GM10248 (cell line): ENCODE results near the gene PGAP2.
"Not testable (repeated sequence)": the region's sequence is repeated elsewhere in the genome, so short reads cannot be mapped to it uniquely, and the experiment has no call there.

Source experiments
- CTCF ChIA-PET: fragments of 300-600 bp; sonication (Branson Sonifier 250); formaldehyde crosslinking; extraction: SDS; loops from one replicate; lab custom pipeline; 2021; ENCODE audit warnings: antibody characterized with exemption; lab: Yijun Ruan, JAX
- POLR2A ChIA-PET: fragments of 350-650 bp; sonication (Branson Sonifier 250); formaldehyde crosslinking; extraction: SDS; loops from one replicate; lab custom pipeline; 2020; ENCODE audit warnings: antibody characterized with exemption; lab: Yijun Ruan, JAX
- DNase-seq: peaks from one replicate; pipeline ENCODE4 v3.0.0; 2012; ENCODE audit errors: extremely low spot score
- TF ChIP-seq, protein P1 (sequence below): IDR thresholded peaks from 2 replicates; pipeline ENCODE4 v1.5.1; 2012; ENCODE audit warnings: mild to moderate bottlenecking, low read depth; ENCODE audit errors: extremely low read depth, missing control alignments, control extremely low read depth

Gene PGAP2

DNA sequence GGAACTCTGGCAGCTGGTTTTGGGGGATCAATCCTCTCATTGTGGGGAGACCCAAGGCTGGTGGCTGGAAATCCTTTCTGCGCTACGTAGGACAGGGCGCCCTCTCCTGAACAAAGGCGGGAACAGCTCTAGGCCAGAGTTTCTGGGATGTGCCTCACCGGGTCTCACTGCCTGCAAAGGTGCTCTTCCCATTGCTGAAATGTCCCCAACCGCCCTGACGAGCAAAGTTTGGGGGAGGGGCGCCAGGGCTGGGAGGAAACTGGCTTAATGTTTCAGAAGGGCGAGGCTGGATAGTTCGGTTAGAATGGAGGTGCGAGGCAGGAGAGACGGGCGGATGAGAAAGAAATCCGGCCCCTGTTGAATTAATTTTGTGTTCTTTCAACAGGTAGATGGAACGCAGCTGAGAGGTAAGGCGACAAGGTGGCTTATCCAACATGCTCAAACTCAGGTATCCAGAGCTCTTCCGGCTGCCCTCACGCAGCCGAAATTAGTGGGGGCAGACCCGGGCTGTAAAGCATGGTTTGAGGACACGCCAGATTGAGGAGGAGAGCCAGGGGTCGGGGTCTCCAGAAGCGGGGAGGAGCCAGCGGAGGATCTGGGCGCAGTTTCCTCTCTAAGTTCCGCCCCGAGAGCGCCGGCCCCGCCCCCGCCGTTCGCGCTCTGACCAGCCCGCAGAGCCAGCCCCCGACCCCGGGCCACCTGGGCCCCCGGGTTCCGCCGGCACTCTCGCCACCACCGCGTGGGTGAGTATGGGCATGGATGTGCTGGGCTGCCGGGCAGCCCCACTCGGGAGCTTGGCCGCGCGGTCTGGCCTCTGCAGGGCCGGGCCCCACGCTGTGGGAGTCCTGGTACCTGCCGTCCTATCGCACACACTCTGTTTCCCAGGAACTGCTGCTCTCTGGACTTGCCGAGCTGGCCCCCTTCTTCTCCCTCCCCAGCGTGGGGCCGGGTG is at the start of gene PGAP2:
PGAP2 (plus strand) TSS at position 652 of the 952 bp plus-strand sequence. CDS start 2,700 bp downstream, outside the sequence.
- TF ChIP-seq, protein P1, sequence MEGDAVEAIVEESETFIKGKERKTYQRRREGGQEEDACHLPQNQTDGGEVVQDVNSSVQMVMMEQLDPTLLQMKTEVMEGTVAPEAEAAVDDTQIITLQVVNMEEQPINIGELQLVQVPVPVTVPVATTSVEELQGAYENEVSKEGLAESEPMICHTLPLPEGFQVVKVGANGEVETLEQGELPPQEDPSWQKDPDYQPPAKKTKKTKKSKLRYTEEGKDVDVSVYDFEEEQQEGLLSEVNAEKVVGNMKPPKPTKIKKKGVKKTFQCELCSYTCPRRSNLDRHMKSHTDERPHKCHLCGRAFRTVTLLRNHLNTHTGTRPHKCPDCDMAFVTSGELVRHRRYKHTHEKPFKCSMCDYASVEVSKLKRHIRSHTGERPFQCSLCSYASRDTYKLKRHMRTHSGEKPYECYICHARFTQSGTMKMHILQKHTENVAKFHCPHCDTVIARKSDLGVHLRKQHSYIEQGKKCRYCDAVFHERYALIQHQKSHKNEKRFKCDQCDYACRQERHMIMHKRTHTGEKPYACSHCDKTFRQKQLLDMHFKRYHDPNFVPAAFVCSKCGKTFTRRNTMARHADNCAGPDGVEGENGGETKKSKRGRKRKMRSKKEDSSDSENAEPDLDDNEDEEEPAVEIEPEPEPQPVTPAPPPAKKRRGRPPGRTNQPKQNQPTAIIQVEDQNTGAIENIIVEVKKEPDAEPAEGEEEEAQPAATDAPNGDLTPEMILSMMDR, result peak; percentile 72
- POLR2A ChIA-PET, result interaction anchor here (0.8 to 1.1 kb wide), 3 partner anchors 10 to 12 kb away, joined by 3 to 5 read pairs (median 3); partner anchors contain the start of gene NUP98
- DNase-seq, result peak; percentile 80
- CTCF ChIA-PET, result interaction anchor here (0.6 to 5.2 kb wide), 45 partner anchors 8 to 290 kb away, joined by 3 to 47 read pairs (median 4); partner anchors contain the start of genes NUP98, RHOG and STIM1

DNA sequence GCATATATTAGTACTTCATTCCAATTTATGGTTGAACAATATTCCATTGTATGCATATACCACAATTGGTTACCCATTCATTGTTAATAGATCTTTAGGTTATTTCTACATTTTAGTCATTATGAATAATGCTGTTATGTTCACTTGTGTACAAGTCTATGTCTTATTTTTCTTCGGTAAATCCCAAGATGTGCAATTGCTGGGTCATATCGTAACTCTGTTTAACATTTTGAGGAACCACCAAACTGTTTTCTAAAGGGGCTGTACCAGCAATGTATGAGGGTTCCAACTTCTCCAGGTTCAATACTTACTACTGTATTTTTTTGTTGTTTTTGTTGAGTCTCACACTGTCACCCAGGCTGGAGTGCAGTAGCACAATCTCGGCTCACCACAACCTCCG is 44.1 kb upstream of the PGAP2 start:
- TF ChIP-seq, protein P1, result no peak
- POLR2A ChIA-PET, result no interaction called here
- CTCF ChIA-PET, result no interaction called here
- no peak for DNase-seq

DNA sequence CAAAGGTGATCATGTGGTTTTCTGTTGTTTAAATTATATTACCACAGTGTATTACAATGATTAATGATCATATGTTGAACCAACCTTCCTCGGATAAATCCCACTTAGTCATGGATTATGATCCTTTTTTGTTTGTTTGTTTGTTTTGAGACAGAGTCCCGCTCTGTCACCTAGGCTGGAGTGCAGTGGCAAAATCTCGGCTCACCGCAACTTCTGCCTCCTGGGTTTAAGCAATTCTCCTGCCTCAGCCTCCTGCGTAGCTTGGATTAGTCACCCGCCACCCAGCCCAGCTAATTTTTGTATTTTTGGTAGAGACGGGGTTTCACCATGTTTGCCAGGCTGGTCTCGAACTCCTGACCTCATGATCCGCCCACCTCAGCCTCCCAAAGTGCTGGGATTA is 41.5 kb upstream of the PGAP2 start:
- CTCF ChIA-PET, result interaction anchor here (1.6 kb wide), 1 partner anchor 306 kb away, joined by 6 read pairs; no protein-coding TSS in a partner anchor
- POLR2A ChIA-PET, DNase-seq: not testable (repeated sequence)

DNA sequence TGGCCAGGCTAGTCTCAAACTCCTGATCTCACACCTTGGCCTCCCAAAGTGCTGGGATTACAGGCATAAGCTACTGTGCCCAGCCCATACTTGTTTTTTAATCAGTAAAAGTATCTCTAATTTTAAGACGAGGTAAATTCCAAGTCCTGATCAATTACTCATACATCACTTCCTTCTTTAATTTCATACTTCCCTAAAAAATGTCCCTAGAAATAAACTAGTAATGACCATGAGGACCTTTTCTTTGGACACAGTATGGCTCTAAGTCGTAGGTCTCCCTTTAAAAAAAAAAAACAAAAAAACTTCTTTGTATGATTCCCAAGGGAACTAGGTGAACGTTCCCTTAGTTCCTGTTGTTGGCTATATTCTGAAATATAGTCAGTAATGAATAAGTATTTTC is 40.8 kb upstream of the PGAP2 start:
- POLR2A ChIA-PET, result no interaction called here
- DNase-seq, result no peak
- TF ChIP-seq, protein P1, result no peak
- CTCF ChIA-PET, result interaction anchor here (1.2 kb wide), 1 partner anchor 88 kb away, joined by 3 read pairs; the partner anchor contains the start of gene STIM1

DNA sequence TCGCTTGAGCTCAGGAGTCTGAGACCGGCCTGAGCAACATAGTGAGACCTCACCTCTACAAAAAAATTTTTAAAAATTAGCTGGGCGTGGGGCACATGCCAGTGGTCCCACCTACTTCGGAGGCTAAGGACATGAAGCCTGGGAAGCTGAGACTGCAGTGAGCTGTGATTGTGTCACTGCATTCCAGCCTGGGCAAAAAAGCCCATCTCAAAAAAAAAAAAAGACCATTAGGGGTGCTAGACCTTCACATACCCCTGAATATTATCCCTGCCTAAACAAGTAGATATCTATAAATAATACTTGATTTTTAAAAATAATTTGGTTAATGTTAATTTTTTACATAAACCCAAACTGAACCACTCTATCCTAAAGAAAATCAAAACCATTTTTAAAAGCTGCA is 35.2 kb upstream of the PGAP2 start:
- TF ChIP-seq, protein P1, result no peak
- ChIA-PET POLR2A (interaction anchor here (0.6 to 0.7 kb wide), 2 partner anchors 15 to 62 kb away, joined by 3 to 4 read pairs; no protein-coding TSS in a partner anchor), CTCF (interaction anchor here (1.5 to 3.7 kb wide), 2 partner anchors 35 to 300 kb away, joined by 6 to 12 read pairs; partner anchors contain the start of gene PGAP2)
- no peak for DNase-seq

DNA sequence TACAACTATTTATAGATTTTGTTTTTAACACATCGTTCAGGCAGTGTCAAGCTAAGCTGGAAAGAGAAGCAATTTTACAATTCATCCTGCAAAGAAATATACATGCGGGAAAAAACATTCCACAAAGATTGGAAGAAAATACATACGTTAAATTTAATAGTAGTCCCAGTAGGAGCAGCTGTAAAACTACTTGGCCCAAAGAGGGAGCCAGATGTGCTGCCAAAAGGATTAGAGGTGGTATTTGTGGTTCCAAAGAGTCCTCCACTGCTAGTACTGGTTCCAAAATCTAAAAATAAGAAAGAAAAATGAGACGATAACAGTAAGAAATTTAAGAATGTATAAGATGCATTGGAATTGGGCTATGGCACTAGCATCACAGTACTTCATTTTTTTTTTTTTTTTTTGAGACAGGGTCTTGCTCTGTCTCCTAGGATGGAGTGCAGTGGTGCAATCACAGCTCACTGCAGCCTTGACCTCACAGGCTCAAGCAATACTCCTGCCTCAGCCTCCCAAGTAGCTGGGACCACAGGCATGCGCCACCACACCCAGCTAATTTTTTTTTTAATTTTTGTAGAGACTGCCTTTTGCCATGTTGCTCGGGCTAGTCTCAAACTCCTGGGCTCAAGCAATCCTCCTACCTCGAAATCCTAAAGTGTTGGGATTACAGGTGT is 32.5 kb upstream of the PGAP2 start:
- ChIA-PET POLR2A (no interaction called here), CTCF (interaction anchor here (1.5 kb wide), 1 partner anchor 9 kb away, joined by 5 read pairs; no protein-coding TSS in a partner anchor)
- no peak for DNase-seq
- TF ChIP-seq, protein P1, result no peak
